Gastroesophageal sphincter (tissue), 4 donors: ENCODE measurements around the gene ALDH1L1. TPM values are rescaled to one million over a fixed set of nuclear protein-coding genes. Genes with fewer than 3 reads are reported as not detected.

Source experiments
- ATAC-seq: fragments of 150-250 bp; one replicate; pipeline ENCODE4 v1.9.1; 2016; ENCODE audit warnings: mild to moderate bottlenecking, moderate library complexity
- H3K27ac ChIP-seq, 4 donors: fragments of 200-600 bp; sonication (generic) in 3 of 4; 1 replicate in 3 of 4; 2 replicates in 1 of 4; pipeline ENCODE4 v1.5.1; 2016 to 2019
- H3K27me3 ChIP-seq: fragments of 200-600 bp; sonication (generic); one replicate; pipeline ENCODE4 v1.5.1; 2019
- H3K36me3 ChIP-seq, 2 donors: fragments of 200-600 bp; sonication (generic); one replicate each; pipeline ENCODE4 v1.5.1; 2019; ENCODE audit warnings: control low read depth in 1 of 2
- H3K4me1 ChIP-seq, 3 donors: fragments of 200-600 bp; sonication (generic); 1 replicate in 2 of 3; 2 replicates in 1 of 3; pipeline ENCODE4 v1.5.1; 2016 to 2019; ENCODE audit warnings: control low read depth in 2 of 3
- H3K4me3 ChIP-seq, 2 donors: fragments of 200-600 bp; sonication (generic); one replicate each; pipeline ENCODE4 v1.5.1; 2019; ENCODE audit warnings: mild to moderate bottlenecking in 1 of 2, moderate library complexity in 1 of 2
- H3K9me3 ChIP-seq, 3 donors: fragments of 200-600 bp; sonication (generic); one replicate each; pipeline ENCODE4 v1.5.1; 2017 to 2019; ENCODE audit warnings: control low read depth in 2 of 3
- EP300 ChIP-seq: sonication (generic); formaldehyde crosslinking; IDR thresholded peaks from one replicate; pipeline ENCODE4 v1.6.1; 2017; ENCODE audit warnings: antibody characterized with exemption, mild to moderate bottlenecking
- POLR2A ChIP-seq, 2 donors: fragments of 450-650 bp; IDR thresholded peaks; one replicate each; pipeline ENCODE4 v1.6.1; 2017; ENCODE audit warnings: antibody characterized with exemption in 2 of 2, mild to moderate bottlenecking in 2 of 2, moderate library complexity in 1 of 2
- POLR2AphosphoS5 ChIP-seq: sonication (generic); formaldehyde crosslinking; IDR thresholded peaks from one replicate; pipeline ENCODE4 v1.6.1; 2017; ENCODE audit warnings: antibody characterized with exemption
- WGBS, 2 donors: methylation state at CpG; one replicate each; pipeline ENCODE4 v1.1.5; 2018; ENCODE audit warnings: low coverage in 1 of 2; 5-methylcytosine and 5-hydroxymethylcytosine counted together
- total RNA-seq, 4 donors: library from RNA; depleted of rRNA; stranded (reverse); fragments of >200 nt; gene quantifications; one replicate each; pipeline ENCODE4 v1.1.0, GENCODE V29; 2016
- TF ChIP-seq, protein P1 (sequence below), 4 experiments: fragments of 200-600 bp in 2 of 4; fragments of 450-650 bp in 2 of 4; sonication (generic) in 1 of 4; IDR thresholded peaks; one replicate each; pipeline ENCODE4 v1.5.1; 2017 to 2019; ENCODE audit warnings: antibody characterized with exemption in 4 of 4, mild to moderate bottlenecking in 2 of 4, moderate library complexity in 2 of 4

Gene ALDH1L1
- total RNA-seq, 4 donors from 2014 or later = 16.3 to 67.9 (median 38.7) TPM

GRCh38 chr3:126132751-126133511 lies 47.5 kb downstream of the ALDH1L1 start:
- ATAC-seq = no peak
- Histone ChIP-seq H3K27ac (no peak overlapping the region), H3K4me1 (peaks cover 0 to 7% (median 0%) of the 10 kb centered on the region in 3 donors), H3K27me3 (no peaks in the 10 kb centered on the region), H3K36me3 (peaks cover 0 to 46% of the 10 kb centered on the region in 2 donors), H3K9me3 (no peaks in the 10 kb centered on the region), H3K4me3 (no peak overlapping the region)
- 63 to 84% methylated on average over 6 to 10 of the region's 14 CpGs for WGBS, 2 donors
- no peak for TF ChIP-seq POLR2AphosphoS5
- TF ChIP-seq, protein P1, sequence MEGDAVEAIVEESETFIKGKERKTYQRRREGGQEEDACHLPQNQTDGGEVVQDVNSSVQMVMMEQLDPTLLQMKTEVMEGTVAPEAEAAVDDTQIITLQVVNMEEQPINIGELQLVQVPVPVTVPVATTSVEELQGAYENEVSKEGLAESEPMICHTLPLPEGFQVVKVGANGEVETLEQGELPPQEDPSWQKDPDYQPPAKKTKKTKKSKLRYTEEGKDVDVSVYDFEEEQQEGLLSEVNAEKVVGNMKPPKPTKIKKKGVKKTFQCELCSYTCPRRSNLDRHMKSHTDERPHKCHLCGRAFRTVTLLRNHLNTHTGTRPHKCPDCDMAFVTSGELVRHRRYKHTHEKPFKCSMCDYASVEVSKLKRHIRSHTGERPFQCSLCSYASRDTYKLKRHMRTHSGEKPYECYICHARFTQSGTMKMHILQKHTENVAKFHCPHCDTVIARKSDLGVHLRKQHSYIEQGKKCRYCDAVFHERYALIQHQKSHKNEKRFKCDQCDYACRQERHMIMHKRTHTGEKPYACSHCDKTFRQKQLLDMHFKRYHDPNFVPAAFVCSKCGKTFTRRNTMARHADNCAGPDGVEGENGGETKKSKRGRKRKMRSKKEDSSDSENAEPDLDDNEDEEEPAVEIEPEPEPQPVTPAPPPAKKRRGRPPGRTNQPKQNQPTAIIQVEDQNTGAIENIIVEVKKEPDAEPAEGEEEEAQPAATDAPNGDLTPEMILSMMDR (IDR thresholded peaks at IDR 0.05) = no peak
- TF ChIP-seq EP300 = no peak
- no peak for TF ChIP-seq POLR2A (IDR thresholded peaks at IDR 0.05)

DNA sequence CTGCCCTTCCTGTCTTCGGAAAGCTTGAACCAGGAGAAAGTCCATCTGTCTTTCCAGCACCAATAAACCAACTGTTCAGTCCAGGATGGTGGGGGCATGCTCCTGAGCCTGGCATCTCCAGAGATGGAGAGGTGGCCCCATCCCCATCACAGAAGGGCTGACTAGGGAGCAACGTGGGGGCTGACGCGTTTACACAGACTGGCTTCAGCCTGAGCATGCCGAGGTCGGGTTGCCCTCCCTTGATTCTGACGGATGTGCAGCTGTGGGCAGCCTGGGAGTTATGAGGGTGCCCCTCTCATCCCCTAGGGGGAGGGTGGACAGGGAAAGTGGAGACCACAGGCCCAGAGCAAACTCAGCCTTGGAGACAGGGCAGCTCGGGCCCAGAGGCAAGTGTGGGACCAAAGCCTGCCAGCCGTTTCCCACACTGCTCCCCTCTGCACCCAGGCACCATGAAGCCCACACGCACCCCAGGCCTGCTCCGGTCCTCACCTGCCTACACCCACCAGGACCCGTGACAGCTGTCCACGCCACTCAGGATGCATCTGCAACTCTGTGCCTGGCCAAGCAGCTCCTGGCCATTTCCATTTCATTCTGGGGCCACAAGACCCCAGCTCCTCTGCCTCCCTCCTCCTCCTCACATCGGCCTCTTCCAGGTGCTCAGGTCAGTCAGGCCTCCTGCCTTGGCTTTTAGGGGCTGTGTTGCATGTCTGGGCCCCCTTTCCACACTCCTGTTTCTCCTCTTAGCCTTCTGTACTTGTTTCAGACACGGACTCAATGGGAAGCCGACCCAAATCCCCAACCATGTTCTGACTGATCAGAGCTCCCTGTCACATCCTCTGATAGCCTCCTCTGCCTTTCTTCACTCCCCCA lies 48.3 kb downstream of the ALDH1L1 start:
- no peak for TF ChIP-seq EP300
- no peak for TF ChIP-seq POLR2A (IDR thresholded peaks at IDR 0.05)
- no peak for TF ChIP-seq POLR2AphosphoS5
- TF ChIP-seq, protein P1 (IDR thresholded peaks at IDR 0.05) = no peak
- no peak overlapping the region for H3K27ac ChIP-seq
- peaks cover 0 to 37% of the 10 kb centered on the region in 2 donors for H3K36me3 ChIP-seq
- H3K9me3 ChIP-seq = no peaks in the 10 kb centered on the region
- peaks cover 0 to 7% (median 0%) of the 10 kb centered on the region in 3 donors for H3K4me1 ChIP-seq
- H3K27me3 ChIP-seq = no peaks in the 10 kb centered on the region
- 74 to 89% methylated on average over 5 to 9 of the region's 16 CpGs for WGBS, 2 donors
- no peak for ATAC-seq
- H3K4me3 ChIP-seq = no peak overlapping the region

DNA sequence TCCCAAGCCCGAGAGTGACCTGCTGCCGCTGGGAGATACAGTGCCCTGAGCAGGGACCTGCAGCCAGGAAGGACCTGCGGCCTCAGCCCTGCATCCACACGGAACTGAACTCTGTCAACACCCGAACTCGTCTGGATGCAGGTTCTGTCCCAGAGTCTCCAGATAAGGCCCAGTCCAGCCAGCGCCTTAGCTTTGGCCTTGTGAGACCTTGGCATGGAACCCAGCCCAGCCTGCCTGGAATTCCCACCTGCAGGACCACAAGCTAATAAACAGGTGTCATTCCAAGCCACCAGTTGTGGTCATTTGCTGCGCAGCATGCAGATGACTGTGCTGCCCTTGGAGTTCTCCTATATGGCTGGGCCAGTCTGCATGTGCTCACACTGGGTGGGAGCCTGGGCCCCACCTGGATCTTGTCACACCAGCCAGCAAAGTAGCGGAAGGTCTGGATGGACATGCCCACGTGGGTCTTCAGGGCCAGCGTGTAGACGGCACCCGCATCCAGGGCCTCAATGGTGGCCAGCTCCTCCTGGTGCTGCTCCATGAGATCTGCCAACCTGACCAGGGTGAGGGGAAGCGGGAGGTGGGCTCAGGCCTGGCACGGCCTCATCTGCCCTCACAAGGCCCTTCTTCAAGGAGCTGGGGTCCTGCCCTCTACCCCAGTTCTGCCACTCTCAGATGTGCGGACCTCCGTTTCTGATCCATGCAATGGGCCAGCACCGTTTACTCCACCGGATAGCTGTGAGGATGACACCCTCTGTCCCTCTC lies 49.2 kb downstream of the ALDH1L1 start:
- no peak overlapping the region for H3K27ac ChIP-seq
- no peaks in the 10 kb centered on the region for H3K27me3 ChIP-seq
- no peaks in the 10 kb centered on the region for H3K9me3 ChIP-seq
- H3K4me1 ChIP-seq = peaks cover 0 to 7% (median 0%) of the 10 kb centered on the region in 3 donors
- no peak for ATAC-seq
- peaks cover 0 to 30% of the 10 kb centered on the region in 2 donors for H3K36me3 ChIP-seq
- H3K4me3 ChIP-seq = no peak overlapping the region
- 60 to 90% methylated on average over 3 to 7 of the region's 19 CpGs for WGBS, 2 donors
- TF ChIP-seq, protein P1 (IDR thresholded peaks at IDR 0.05) = no peak
- TF ChIP-seq POLR2A (IDR thresholded peaks at IDR 0.05) = no peak
- no peak for TF ChIP-seq POLR2AphosphoS5
- TF ChIP-seq EP300 = no peak

GRCh38 chr3:126130081-126130855 lies 50.1 kb downstream of the ALDH1L1 start:
- H3K36me3 ChIP-seq = peaks cover 0 to 24% of the 10 kb centered on the region in 2 donors
- 85% methylated on average over 3 of the region's 15 CpGs; no CpG with 5 or more reads in 1 of the 2 donors for WGBS, 2 donors
- H3K27ac ChIP-seq = no peak overlapping the region
- peaks cover 0 to 7% (median 0%) of the 10 kb centered on the region in 3 donors for H3K4me1 ChIP-seq
- H3K27me3 ChIP-seq = no peaks in the 10 kb centered on the region
- ATAC-seq = no peak
- TF ChIP-seq POLR2AphosphoS5 = no peak
- no peak for TF ChIP-seq POLR2A (IDR thresholded peaks at IDR 0.05)
- TF ChIP-seq EP300 = no peak
- TF ChIP-seq, protein P1 (IDR thresholded peaks at IDR 0.05) = no peak
- no peaks in the 10 kb centered on the region for H3K9me3 ChIP-seq
- H3K4me3 ChIP-seq = no peak overlapping the region
